K562 (cell line): ENCODE measurements around the gene PARD3. TPM values are rescaled to one million over a fixed set of nuclear protein-coding genes. Genes with fewer than 3 reads are reported as not detected.

Experiments
- ATAC-seq: fragments of 200-7000 bp; cut with Tn5 transposase; 3 replicates; pipeline ENCODE4 v1.9.1; 2020; ENCODE audit warnings: moderate library complexity
- BruUV-seq: library from RNA; stranded (reverse); fragments of 400-500 nt; replicated peaks from 2 replicates; lab custom pipeline; 2021; lab: Mats Ljungman, UMichigan
- CTCF ChIA-PET: fragments of 300-600 bp; formaldehyde crosslinking; extraction: SDS; loops from one replicate; lab custom pipeline; 2021; ENCODE audit warnings: low intra/inter-chr PET ratio; lab: Yijun Ruan, JAX
- POLR2A ChIA-PET: fragments of 300-600, 350-650 bp; sonication (Branson Sonifier 250); formaldehyde crosslinking; extraction: SDS; loops from one replicate; lab custom pipeline; 2021; ENCODE audit warnings: antibody characterized with exemption, inconsistent platforms; lab: Yijun Ruan, JAX
- DNase-seq, 4 experiments: peaks; one replicate each; pipeline versions ENCODE4 v3.0.0 to v3.0.0-alpha.2; 2011 to 2018; ENCODE audit warnings: low spot score in 3 of 4, mixed read lengths in 3 of 4; ENCODE audit errors: extremely low read depth in 1 of 4
- FAIRE-seq: peaks from 2 replicates; lab custom pipeline; 2011; peaks lifted over from hg19 to GRCh38; lab: Jason Lieb, UNC
- H2AFZ ChIP-seq: 2 replicates; pipeline ENCODE4 v1.6.0; 2011; ENCODE audit warnings: low read depth, low read length, control low read depth, inconsistent platforms
- H3K27ac ChIP-seq: fragments of 200-600 bp; 3 replicates; pipeline ENCODE4 v1.8.0; 2011; ENCODE audit warnings: low read depth, mild to moderate bottlenecking, control low read depth, inconsistent platforms, low read length, moderate library complexity, mixed read lengths; ENCODE audit errors: extremely low read depth
- H3K27me3 ChIP-seq, 2 experiments: fragments of 300-600 bp in 1 of 2; 2 replicates in 1 of 2; 3 replicates in 1 of 2; pipeline versions ENCODE4 v1.6.0 to v1.8.0; 2011; ENCODE audit warnings: inconsistent platforms in 2 of 2, low read length in 2 of 2, mild to moderate bottlenecking in 1 of 2, mixed read lengths in 1 of 2, moderate library complexity in 1 of 2; ENCODE audit not compliant: control insufficient read depth in 2 of 2, insufficient read depth in 2 of 2
- H3K36me3 ChIP-seq: fragments of 300-600 bp; 3 replicates; pipeline ENCODE4 v1.8.0; 2011; ENCODE audit warnings: mild to moderate bottlenecking, low read length, inconsistent platforms; ENCODE audit not compliant: control insufficient read depth, insufficient read depth
- H3K4me1 ChIP-seq, 2 experiments: fragments of 200-600 bp in 1 of 2; replicated peaks in 1 of 2; 2 replicates in 1 of 2; 3 replicates in 1 of 2; pipeline versions ENCODE4 v1.5.1 to v1.8.0; 2011; ENCODE audit warnings: inconsistent platforms in 2 of 2, low read length in 2 of 2, mild to moderate bottlenecking in 1 of 2, mixed read lengths in 1 of 2, moderate library complexity in 1 of 2; ENCODE audit not compliant: control insufficient read depth in 2 of 2, insufficient read depth in 2 of 2
- H3K4me2 ChIP-seq: 2 replicates; pipeline ENCODE4 v1.6.1; 2011; ENCODE audit warnings: low read length, control low read depth, inconsistent platforms, mixed read lengths; ENCODE audit not compliant: insufficient read depth
- H3K4me3 ChIP-seq: fragments of 200-600 bp; sonication (generic), shearing (Covaris generic); 2 replicates; pipeline ENCODE4 v1.5.1; 2016; ENCODE audit warnings: control low read depth, inconsistent platforms
- H3K79me2 ChIP-seq: fragments of 200-600 bp; 3 replicates; pipeline ENCODE4 v1.8.0; 2011; ENCODE audit warnings: low read length, inconsistent platforms; ENCODE audit not compliant: control insufficient read depth, insufficient read depth
- H3K9ac ChIP-seq, 2 experiments: 2 replicates each; pipeline versions ENCODE4 v1.6.0 to v1.6.1; 2011; ENCODE audit warnings: low read depth in 2 of 2, low read length in 2 of 2, control low read depth in 1 of 2, inconsistent platforms in 1 of 2, mild to moderate bottlenecking in 1 of 2, mixed read lengths in 1 of 2; ENCODE audit not compliant: insufficient read depth in 1 of 2
- H3K9me1 ChIP-seq: one replicate; pipeline ENCODE4 v1.6.0; 2011; ENCODE audit warnings: inconsistent platforms, mild to moderate bottlenecking, low read length, moderate library complexity; ENCODE audit not compliant: control insufficient read depth, insufficient read depth
- H3K9me3 ChIP-seq: replicated peaks from 2 replicates; pipeline ENCODE4 v1.5.1; 2011; ENCODE audit warnings: low read depth, low read length, inconsistent platforms; ENCODE audit not compliant: control insufficient read depth, insufficient read depth
- H4K20me1 ChIP-seq: replicated peaks from 2 replicates; pipeline ENCODE4 v1.6.1; 2011; ENCODE audit warnings: low read length, inconsistent platforms, mixed read lengths; ENCODE audit not compliant: control insufficient read depth, insufficient read depth
- CXXC5 ChIP-seq: fragments of 250-450 bp; sonication (Bioruptor Pico); IDR thresholded peaks from 2 replicates; pipeline ENCODE4 v1.8.0; 2022; ENCODE audit warnings: inconsistent platforms, mild to moderate bottlenecking, moderate library complexity
- DLX4 ChIP-seq: fragments of 250-450 bp; sonication (Bioruptor Pico); IDR thresholded peaks from 2 replicates; pipeline ENCODE4 v1.6.1; 2021; ENCODE audit warnings: mild to moderate bottlenecking
- HOMEZ ChIP-seq: fragments of 250-450 bp; sonication (Bioruptor Pico); IDR thresholded peaks from 2 replicates; pipeline ENCODE4 v1.4.0; 2020; ENCODE audit warnings: mild to moderate bottlenecking, moderate library complexity
- POLR2A ChIP-seq: fragments of 450-650 bp; conservative IDR thresholded peaks from 2 replicates; pipeline ENCODE4 v1.6.1; 2016
- PTRF ChIP-seq: fragments of 450-650 bp; IDR thresholded peaks from 2 replicates; pipeline ENCODE4 v1.6.1; 2016; ENCODE audit warnings: mild to moderate bottlenecking, missing genetic modification characterization, missing compliant biosample characterization
- RAD51 ChIP-seq: fragments of 450-650 bp; IDR thresholded peaks from 2 replicates; pipeline ENCODE4 v1.7.1; 2016; ENCODE audit warnings: low read depth, mild to moderate bottlenecking, borderline replicate concordance
- RBM22 ChIP-seq: fragments of 200-400 bp; formaldehyde crosslinking; IDR thresholded peaks from 2 replicates; pipeline ENCODE4 v1.6.1; 2018; ENCODE audit warnings: low read length, low read depth; ENCODE audit not compliant: poor library complexity, severe bottlenecking
- SRSF1 ChIP-seq: fragments of 200-400 bp; formaldehyde crosslinking; IDR thresholded peaks from 2 replicates; pipeline ENCODE4 v1.6.1; 2017; ENCODE audit warnings: mild to moderate bottlenecking, low read depth, low read length, moderate library complexity
- TGIF2 ChIP-seq: sonication (generic); formaldehyde crosslinking; IDR thresholded peaks from 2 replicates; pipeline ENCODE4 v1.8.1; 2022; ENCODE audit warnings: mild to moderate bottlenecking, missing genetic modification reagents, moderate library complexity
- XRCC3 ChIP-seq: fragments of 450-650 bp; IDR thresholded peaks from 2 replicates; pipeline ENCODE4 v1.6.1; 2017; ENCODE audit warnings: mild to moderate bottlenecking, moderate library complexity
- ZBTB34 ChIP-seq: fragments of 250-450 bp; sonication (Bioruptor Pico); IDR thresholded peaks from 2 replicates; pipeline ENCODE4 v1.8.0; 2021; ENCODE audit warnings: mild to moderate bottlenecking, moderate library complexity
- ZFP1 ChIP-seq: fragments of 450-650 bp; formaldehyde crosslinking; IDR thresholded peaks from 2 replicates; pipeline ENCODE4 v1.4.0; 2020; ENCODE audit warnings: mild to moderate bottlenecking, mixed read lengths
- ZNF146 ChIP-seq: IDR thresholded peaks from one replicate; pipeline ENCODE4 v1.6.1; 2018; ENCODE audit warnings: missing compliant biosample characterization; ENCODE audit not compliant: unreplicated experiment
- WGBS: fragments of 100-300 bp; shearing (Covaris generic); methylation state at CpG from one replicate; pipeline ENCODE4 v1.1.6; 2016; ENCODE audit warnings: low coverage, mixed read lengths; ENCODE audit not compliant: insufficient coverage; ENCODE audit errors: missing lambda C conversion rate; 5-methylcytosine and 5-hydroxymethylcytosine counted together
- in situ Hi-C: fragments of 300-500 bp; cut with MboI; formaldehyde crosslinking; loops from 4 replicates; pipeline ENCODE4 v1.15.0; 2018; ENCODE audit warnings: inconsistent platforms, mixed read lengths
- intact Hi-C: fragments of 100-400 bp; cut with micrococcal nuclease; formaldehyde crosslinking; loops from 2 replicates; pipeline ENCODE4 v1.14.2; 2022
- polyA plus RNA-seq, 8 experiments: library from polyadenylated mRNA; depleted of rRNA in 4 of 8; stranded (reverse) in 5 of 8; unstranded in 3 of 8; fragments of >200 nt; fragmentation: Nextera tagmentation in 2 of 8; fragmentation: Illumina TruSeq in 1 of 8; extraction: Ambion mirVana in 2 of 8; extraction: Trizol in 1 of 8; gene quantifications; 2 replicates each; pipeline versions ENCODE4 v1.2.1 to v1.2.3, GENCODE V29; 2011 to 2014; ENCODE audit warnings: inconsistent platforms in 1 of 8, missing spikeins in 1 of 8
- total RNA-seq, 7 experiments: library from RNA; depleted of rRNA in 6 of 7; stranded (reverse); fragments of >200 nt in 6 of 7; fragmentation: Illumina TruSeq in 2 of 7; extraction: Trizol in 2 of 7; gene quantifications; 2 replicates each; pipeline versions ENCODE4 v1.2.1 to v1.2.3, GENCODE V29; 2011 to 2021; ENCODE audit warnings: low replicate concordance in 1 of 7

The PARD3 gene
- total and polyA plus RNA-seq, 9 of the 15 experiments (the other 6 are each of a cell fraction or from before 2014, with no cell fraction given), result 2.7 to 11.7 (median 7.7) TPM

- Histone ChIP-seq H3K4me2 (no peak overlapping the region), H3K27me3 (no peaks in the 10 kb centered on the region), H3K4me3 (no peak overlapping the region), H3K36me3 (no peaks in the 10 kb centered on the region), H3K9ac (no peak overlapping the region), H2AFZ (no peak overlapping the region), H4K20me1 (no peaks in the 10 kb centered on the region), H3K79me2 (no peaks in the 10 kb centered on the region), H3K9me3 (no peaks in the 10 kb centered on the region), H3K27ac (no peak overlapping the region), H3K9me1 (no peaks in the 10 kb centered on the region), H3K4me1 (no peaks in the 10 kb centered on the region)
- no peak for FAIRE-seq
- WGBS, result 0% methylated on average over 2 of the region's 2 CpGs
- ChIA-PET POLR2A (no interaction called here), CTCF (no interaction called here)
- BruUV-seq, result no TSS peak
- intact Hi-C loops (no loop called here), in situ Hi-C loops (no loop called here)
- no peak for DNase-seq
- no peak for ATAC-seq
- TF ChIP-seq POLR2A (no peak), ZFP1 (CRISPR knock-in tag) (no peak), RAD51 (no peak), ZNF146 (no peak), XRCC3 (no peak), DLX4 (no peak), SRSF1 (no peak), ZBTB34 (no peak), RBM22 (no peak), PTRF (tag) (no peak), CXXC5 (CRISPR knock-in tag) (no peak), TGIF2 (no peak), HOMEZ (CRISPR knock-in tag) (no peak)
Measured at GRCh38 chr10:34143466-34143865, 671.6 kb downstream of the PARD3 start.
